ENCODE results near the gene NACAD. TPM values are rescaled to one million over a fixed set of nuclear protein-coding genes. Genes with fewer than 3 reads are reported as not detected.

Gene NACAD
- total and polyA plus RNA-seq, 3 donors from 2014 or later: 6.9 to 12.0 (median 8.7) TPM

GRCh38 chr7:45123913-45124710 lies 35.3 kb upstream of the NACAD start:
- intact Hi-C loops (cut with DNase I; ENCODE audit: low total_unique reads): no loop called here
- DNase-seq: no peak
- no peaks in the 10 kb centered on the region for H3K36me3 ChIP-seq (ENCODE audit: low read depth, missing control alignments)
- no peaks in the 10 kb centered on the region for H3K9me3 ChIP-seq
- TF ChIP-seq CTCF (IDR thresholded peaks at IDR 0.05) (no peak), POLR2A (IDR thresholded peaks at IDR 0.05) (no peak)
- WGBS, 2 donors: 85 to 90% methylated on average over 2 to 12 of the region's 12 CpGs
- H3K27me3 ChIP-seq: no peaks in the 10 kb centered on the region
- H3K27ac ChIP-seq: no peak overlapping the region
- no peaks in the 10 kb centered on the region for H3K4me1 ChIP-seq
- H3K4me3 ChIP-seq: no peak overlapping the region

DNA sequence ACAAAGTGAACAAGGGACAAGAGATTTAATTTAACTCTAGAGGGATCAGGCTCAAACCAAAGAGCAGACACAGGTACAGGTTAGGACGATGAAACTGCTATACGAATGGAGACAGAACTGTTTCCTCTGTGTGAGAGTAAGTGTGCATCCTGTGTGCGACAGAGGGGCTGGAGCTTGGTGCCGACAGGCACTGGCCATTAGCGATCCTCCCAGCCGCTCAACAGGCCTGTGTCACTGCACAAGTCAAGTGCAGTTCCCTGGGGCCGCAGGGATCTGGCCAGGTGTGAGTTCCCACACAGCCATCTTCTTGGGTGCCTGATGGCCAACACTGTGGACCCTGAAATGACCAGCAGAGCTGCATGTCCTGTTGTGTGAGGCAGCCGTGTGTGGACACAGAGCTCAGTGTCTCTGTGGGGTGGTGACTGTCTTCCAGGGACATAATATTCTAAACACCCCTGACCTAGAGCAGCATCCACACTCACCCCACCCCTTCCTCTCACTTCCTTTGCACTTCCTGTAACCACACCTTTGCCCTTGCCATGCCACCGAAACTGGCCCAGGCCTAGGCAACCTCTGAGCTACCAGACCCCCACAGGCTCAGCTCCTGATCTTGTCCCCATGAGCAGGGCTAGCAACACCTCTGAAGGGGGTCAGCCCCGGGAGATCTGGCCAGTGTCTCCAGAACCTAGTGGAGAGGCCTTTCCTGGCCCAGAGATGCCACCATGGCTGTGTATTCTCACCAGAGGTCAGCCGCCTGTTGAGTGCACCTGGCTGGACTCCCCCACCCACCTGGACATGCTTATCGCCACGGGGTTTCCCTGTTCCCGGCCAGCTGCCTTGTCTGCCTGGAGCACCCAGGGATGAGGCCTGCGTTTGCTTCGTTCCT lies 34.4 kb upstream of the NACAD start:
- no peak for DNase-seq
- no peak for TF ChIP-seq CTCF (IDR thresholded peaks at IDR 0.05)
- intact Hi-C loops (cut with DNase I; ENCODE audit: low total_unique reads): no loop called here

DNA sequence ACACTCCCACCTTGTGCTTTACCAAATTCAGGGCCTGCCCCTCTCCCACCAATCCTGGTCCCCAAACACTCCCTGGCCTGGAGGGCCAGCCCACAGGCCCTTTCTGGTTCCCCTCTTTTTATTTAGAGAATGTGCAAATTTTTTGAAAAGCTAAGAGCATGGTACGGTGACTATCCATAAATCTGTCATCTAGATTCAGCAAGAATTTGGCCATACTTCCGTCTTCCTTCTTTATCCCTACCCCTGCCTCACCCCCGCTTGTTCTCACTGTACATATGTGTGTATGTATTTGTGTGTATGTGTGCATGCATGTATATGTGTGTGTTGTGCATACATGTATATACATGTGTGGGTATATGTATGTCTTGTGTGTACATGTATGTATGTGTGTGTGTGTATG lies 30.8 kb upstream of the NACAD start:
- 85 to 88% methylated on average over 3 of the region's 3 CpGs for WGBS, 2 donors
- H3K4me3 ChIP-seq: no peak overlapping the region
- DNase-seq: no peak
- no peaks in the 10 kb centered on the region for H3K9me3 ChIP-seq
- no peaks in the 10 kb centered on the region for H3K4me1 ChIP-seq
- H3K27ac ChIP-seq: no peak overlapping the region
- TF ChIP-seq POLR2A (IDR thresholded peaks at IDR 0.05) (no peak), CTCF (IDR thresholded peaks at IDR 0.05) (no peak)
- no peaks in the 10 kb centered on the region for H3K36me3 ChIP-seq (ENCODE audit: low read depth, missing control alignments)
- intact Hi-C loops (cut with DNase I; ENCODE audit: low total_unique reads): no loop called here
- no peaks in the 10 kb centered on the region for H3K27me3 ChIP-seq

More for the DNA sequence above, 34.4 kb upstream of the NACAD start:
- Histone ChIP-seq H3K4me3 (no peak overlapping the region), H3K27ac (no peak overlapping the region), H3K27me3 (no peaks in the 10 kb centered on the region), H3K36me3 (ENCODE audit: low read depth, missing control alignments) (no peaks in the 10 kb centered on the region), H3K4me1 (no peaks in the 10 kb centered on the region), H3K9me3 (no peaks in the 10 kb centered on the region)
- 79 to 84% methylated on average over 12 to 16 of the region's 16 CpGs for WGBS, 2 donors

- Histone ChIP-seq H3K27me3 (no peaks in the 10 kb centered on the region), H3K4me1 (no peaks in the 10 kb centered on the region), H3K9me3 (no peaks in the 10 kb centered on the region), H3K27ac (no peak overlapping the region), H3K4me3 (no peak overlapping the region), H3K36me3 (ENCODE audit: low read depth, missing control alignments) (no peaks in the 10 kb centered on the region)
- intact Hi-C loops (cut with DNase I; ENCODE audit: low total_unique reads): no loop called here
- TF ChIP-seq POLR2A (IDR thresholded peaks at IDR 0.05): no peak
- no peak for TF ChIP-seq CTCF (IDR thresholded peaks at IDR 0.05)
- DNase-seq: no peak
- 92% methylated on average over 3 of the region's 3 CpGs; no CpG with 5 or more reads in 1 of the 2 donors for whole genome bisulfite sequencing, 2 donors
These were observed 30.1 kb upstream of the NACAD start for GRCh38 chr7:45118889-45119331.
